IMR-90 (cell line): Measurements from ENCODE around the gene PLEKHG5.

Source experiments
- BHLHE40 ChIP-seq: fragments of 150-350 bp; IDR thresholded peaks from 2 replicates; pipeline ENCODE4 v1.6.1; 2016; ENCODE audit warnings: mild to moderate bottlenecking, low read depth, low read length
- CEBPB ChIP-seq: IDR thresholded peaks from 2 replicates; pipeline ENCODE4 v1.6.1; 2012; ENCODE audit warnings: low read depth, low read length, improper control_type of control experiment
- ELK1 ChIP-seq: fragments of 150-350 bp; IDR thresholded peaks from 2 replicates; pipeline ENCODE4 v1.6.1; 2016; ENCODE audit warnings: low read depth, mild to moderate bottlenecking, low read length, moderate library complexity, borderline replicate concordance
- MAFK ChIP-seq: IDR thresholded peaks from 2 replicates; pipeline ENCODE4 v1.6.1; 2012; ENCODE audit warnings: low read depth, low read length, improper control_type of control experiment
- MAZ ChIP-seq: IDR thresholded peaks from 2 replicates; pipeline ENCODE4 v1.6.1; 2012; ENCODE audit warnings: low read depth, mild to moderate bottlenecking, low read length, improper control_type of control experiment, moderate library complexity, borderline replicate concordance
- MXI1 ChIP-seq: IDR thresholded peaks from 2 replicates; pipeline ENCODE4 v1.6.1; 2012; ENCODE audit warnings: low read depth, mild to moderate bottlenecking, low read length, moderate library complexity, borderline replicate concordance
- NFE2L2 ChIP-seq: fragments of 150-350 bp; IDR thresholded peaks from 2 replicates; pipeline ENCODE4 v1.6.1; 2016; ENCODE audit warnings: low read depth, mild to moderate bottlenecking, low read length
- POLR2A ChIP-seq: IDR thresholded peaks from 2 replicates; pipeline ENCODE4 v1.6.1; 2012; ENCODE audit warnings: mild to moderate bottlenecking, low read depth, low read length
- RAD21 ChIP-seq: IDR thresholded peaks from 2 replicates; pipeline ENCODE4 v1.6.1; 2012; ENCODE audit warnings: low read length, improper control_type of control experiment
- RCOR1 ChIP-seq: IDR thresholded peaks from 2 replicates; pipeline ENCODE4 v1.6.1; 2012; ENCODE audit warnings: mild to moderate bottlenecking, low read length, improper control_type of control experiment; ENCODE audit not compliant: insufficient replicate concordance
- SMC3 ChIP-seq: fragments of 150-350 bp; IDR thresholded peaks from 2 replicates; pipeline ENCODE4 v1.6.1; 2016; ENCODE audit warnings: low read depth, mild to moderate bottlenecking, antibody characterized with exemption, low read length, moderate library complexity
- TF ChIP-seq, protein P1 (sequence below): conservative IDR thresholded peaks from 2 replicates; pipeline ENCODE4 v1.5.1; 2012; ENCODE audit warnings: mild to moderate bottlenecking, low read depth, low read length, improper control_type of control experiment
- TF ChIP-seq, protein P2 (sequence below): fragments of 150-350 bp; IDR thresholded peaks from 2 replicates; pipeline ENCODE4 v1.6.1; 2017; ENCODE audit warnings: mild to moderate bottlenecking, antibody characterized with exemption, low read length, low read depth

DNA sequence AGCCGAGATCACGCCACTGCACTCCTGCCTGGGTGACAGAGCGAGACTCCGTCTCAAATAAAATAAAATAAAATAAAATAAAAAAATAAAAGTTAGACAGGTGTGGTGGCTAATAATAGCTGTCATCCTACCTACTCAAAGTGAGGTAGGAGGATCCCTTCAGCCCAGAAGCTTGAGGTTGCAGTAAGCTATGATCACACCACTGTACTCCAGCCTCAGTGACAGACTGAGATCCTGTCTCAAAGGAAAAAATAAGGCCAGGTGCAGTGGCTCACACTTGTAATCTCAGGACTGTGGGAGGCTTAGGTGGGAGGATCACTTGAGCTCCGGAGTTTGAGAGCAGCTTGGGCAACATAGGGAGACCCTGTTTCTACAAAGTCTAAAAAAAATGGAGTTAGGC lies 44.8 kb upstream of the PLEKHG5 start:
- TF ChIP-seq, protein P1, sequence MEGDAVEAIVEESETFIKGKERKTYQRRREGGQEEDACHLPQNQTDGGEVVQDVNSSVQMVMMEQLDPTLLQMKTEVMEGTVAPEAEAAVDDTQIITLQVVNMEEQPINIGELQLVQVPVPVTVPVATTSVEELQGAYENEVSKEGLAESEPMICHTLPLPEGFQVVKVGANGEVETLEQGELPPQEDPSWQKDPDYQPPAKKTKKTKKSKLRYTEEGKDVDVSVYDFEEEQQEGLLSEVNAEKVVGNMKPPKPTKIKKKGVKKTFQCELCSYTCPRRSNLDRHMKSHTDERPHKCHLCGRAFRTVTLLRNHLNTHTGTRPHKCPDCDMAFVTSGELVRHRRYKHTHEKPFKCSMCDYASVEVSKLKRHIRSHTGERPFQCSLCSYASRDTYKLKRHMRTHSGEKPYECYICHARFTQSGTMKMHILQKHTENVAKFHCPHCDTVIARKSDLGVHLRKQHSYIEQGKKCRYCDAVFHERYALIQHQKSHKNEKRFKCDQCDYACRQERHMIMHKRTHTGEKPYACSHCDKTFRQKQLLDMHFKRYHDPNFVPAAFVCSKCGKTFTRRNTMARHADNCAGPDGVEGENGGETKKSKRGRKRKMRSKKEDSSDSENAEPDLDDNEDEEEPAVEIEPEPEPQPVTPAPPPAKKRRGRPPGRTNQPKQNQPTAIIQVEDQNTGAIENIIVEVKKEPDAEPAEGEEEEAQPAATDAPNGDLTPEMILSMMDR: no peak
- TF ChIP-seq POLR2A (no peak), MAFK (no peak), RCOR1 (no peak), MAZ (no peak), MXI1 (no peak), RAD21 (no peak), NFE2L2 (no peak), SMC3 (no peak), ELK1 (no peak), CEBPB (no peak), BHLHE40 (no peak)
- TF ChIP-seq, protein P2, sequence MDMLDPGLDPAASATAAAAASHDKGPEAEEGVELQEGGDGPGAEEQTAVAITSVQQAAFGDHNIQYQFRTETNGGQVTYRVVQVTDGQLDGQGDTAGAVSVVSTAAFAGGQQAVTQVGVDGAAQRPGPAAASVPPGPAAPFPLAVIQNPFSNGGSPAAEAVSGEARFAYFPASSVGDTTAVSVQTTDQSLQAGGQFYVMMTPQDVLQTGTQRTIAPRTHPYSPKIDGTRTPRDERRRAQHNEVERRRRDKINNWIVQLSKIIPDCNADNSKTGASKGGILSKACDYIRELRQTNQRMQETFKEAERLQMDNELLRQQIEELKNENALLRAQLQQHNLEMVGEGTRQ: no peak
